Panc1 (cell line): ENCODE results near the gene MAP2K7.

ENCODE experiments used
- POLR2AphosphoS5 ChIP-seq: IDR thresholded peaks from 2 replicates; pipeline ENCODE4 v1.6.1; 2012; ENCODE audit warnings: mild to moderate bottlenecking, low read depth, low read length, moderate library complexity
- TF ChIP-seq, protein P1 (sequence below): fragments of 450-650 bp; IDR thresholded peaks from 2 replicates; pipeline ENCODE4 v1.5.1; 2017; ENCODE audit warnings: mild to moderate bottlenecking

DNA sequence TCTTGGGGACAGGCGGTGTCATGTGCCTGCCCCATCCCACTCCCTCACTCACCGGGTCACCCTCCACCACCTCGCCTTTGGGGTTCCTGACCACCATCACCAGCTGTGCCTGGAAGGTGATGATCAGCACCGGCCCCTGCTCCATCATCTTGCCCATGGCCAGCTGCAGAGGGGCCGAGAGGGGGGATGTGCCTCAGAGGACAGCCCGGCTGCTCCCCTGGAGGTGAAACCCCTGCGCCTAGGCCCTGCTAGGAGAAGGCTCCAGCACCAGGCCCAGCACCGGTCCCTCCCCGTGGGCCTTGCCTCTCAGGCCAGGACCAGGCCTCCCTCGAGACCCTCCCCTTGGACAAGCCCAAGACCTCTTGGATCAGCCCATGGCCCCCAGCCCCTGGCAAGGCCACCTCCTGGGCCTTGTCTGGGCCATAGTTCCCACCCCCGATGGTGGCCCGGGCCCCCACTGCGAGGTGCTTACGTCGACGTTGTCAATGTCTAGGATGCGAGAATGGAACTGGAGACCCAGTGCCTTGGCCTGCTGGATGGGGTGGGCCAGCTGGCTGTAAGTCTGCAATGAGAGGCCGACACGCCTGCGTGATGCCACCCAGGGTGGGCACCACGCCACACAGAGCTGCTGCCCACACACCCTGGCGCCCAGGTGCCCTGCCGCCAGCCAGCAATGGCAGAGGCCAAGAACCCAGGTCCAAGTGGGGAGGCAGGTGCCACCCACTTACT is 24.1 kb downstream of the MAP2K7 start:
- TF ChIP-seq, protein P1, sequence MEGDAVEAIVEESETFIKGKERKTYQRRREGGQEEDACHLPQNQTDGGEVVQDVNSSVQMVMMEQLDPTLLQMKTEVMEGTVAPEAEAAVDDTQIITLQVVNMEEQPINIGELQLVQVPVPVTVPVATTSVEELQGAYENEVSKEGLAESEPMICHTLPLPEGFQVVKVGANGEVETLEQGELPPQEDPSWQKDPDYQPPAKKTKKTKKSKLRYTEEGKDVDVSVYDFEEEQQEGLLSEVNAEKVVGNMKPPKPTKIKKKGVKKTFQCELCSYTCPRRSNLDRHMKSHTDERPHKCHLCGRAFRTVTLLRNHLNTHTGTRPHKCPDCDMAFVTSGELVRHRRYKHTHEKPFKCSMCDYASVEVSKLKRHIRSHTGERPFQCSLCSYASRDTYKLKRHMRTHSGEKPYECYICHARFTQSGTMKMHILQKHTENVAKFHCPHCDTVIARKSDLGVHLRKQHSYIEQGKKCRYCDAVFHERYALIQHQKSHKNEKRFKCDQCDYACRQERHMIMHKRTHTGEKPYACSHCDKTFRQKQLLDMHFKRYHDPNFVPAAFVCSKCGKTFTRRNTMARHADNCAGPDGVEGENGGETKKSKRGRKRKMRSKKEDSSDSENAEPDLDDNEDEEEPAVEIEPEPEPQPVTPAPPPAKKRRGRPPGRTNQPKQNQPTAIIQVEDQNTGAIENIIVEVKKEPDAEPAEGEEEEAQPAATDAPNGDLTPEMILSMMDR: no peak
- 0 out of 2 replicates have a peak, but pooled peaks have one; percentile 28 for TF ChIP-seq POLR2AphosphoS5
